ENCODE results near the gene PHIP. TPM values are rescaled to one million over a fixed set of nuclear protein-coding genes. Genes with fewer than 3 reads are reported as not detected.

The PHIP gene
- total RNA-seq, 3 donors from 2014 or later, result 19.3 to 34.2 (median 22.6) TPM

GRCh38 chr6:79031821-79032590 is 46.0 kb downstream of the PHIP start:
- no peak for TF ChIP-seq CTCF (IDR thresholded peaks at IDR 0.05)
- H3K4me3 ChIP-seq, result no peak overlapping the region
- ATAC-seq (no peak), DNase-seq (no peak)
- no peaks in the 10 kb centered on the region for H3K4me1 ChIP-seq (ENCODE audit: low read depth)
- intact Hi-C loops (cut with DNase I, micrococcal nuclease), result no loop called here
- H3K36me3 ChIP-seq (ENCODE audit: low read depth), result no peaks in the 10 kb centered on the region
- no peaks in the 10 kb centered on the region for H3K9me3 ChIP-seq

GRCh38 chr6:79030511-79030910 is 47.5 kb downstream of the PHIP start:
- no peak overlapping the region for H3K4me3 ChIP-seq
- ATAC-seq (no peak), DNase-seq (no peak)
- H3K9me3 ChIP-seq, result no peaks in the 10 kb centered on the region
- H3K4me1 ChIP-seq (ENCODE audit: low read depth), result no peaks in the 10 kb centered on the region
- TF ChIP-seq CTCF (IDR thresholded peaks at IDR 0.05), result no peak
- intact Hi-C loops (cut with DNase I, micrococcal nuclease), result no loop called here
- no peaks in the 10 kb centered on the region for H3K36me3 ChIP-seq (ENCODE audit: low read depth)

DNA sequence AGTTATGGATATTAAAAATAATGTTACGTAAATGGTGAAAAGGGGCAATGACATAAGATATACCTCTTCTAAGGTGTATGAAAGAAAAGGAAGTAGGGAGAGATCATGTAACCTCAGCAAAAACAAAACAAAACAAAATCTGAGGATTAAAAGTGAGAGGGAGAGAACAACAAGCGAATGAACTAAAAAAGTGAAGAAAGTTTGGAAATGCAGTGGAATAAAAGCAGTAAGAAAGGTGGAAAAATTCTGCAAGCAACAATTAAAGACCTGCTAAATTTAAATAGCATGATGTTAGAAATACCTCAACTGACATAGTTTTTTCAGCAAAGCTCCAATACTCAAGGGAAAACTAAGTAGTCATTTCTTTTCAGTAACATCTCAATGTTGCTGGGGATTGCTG is 48.0 kb downstream of the PHIP start:
- Histone ChIP-seq H3K36me3 (ENCODE audit: low read depth) (no peaks in the 10 kb centered on the region), H3K9me3 (no peaks in the 10 kb centered on the region), H3K4me1 (ENCODE audit: low read depth) (no peaks in the 10 kb centered on the region), H3K4me3 (no peak overlapping the region)
- no peak for TF ChIP-seq CTCF (IDR thresholded peaks at IDR 0.05)
- intact Hi-C loops (cut with DNase I, micrococcal nuclease), result no loop called here
- no peak for DNase-seq
- ATAC-seq, result no peak

- Histone ChIP-seq H3K36me3 (ENCODE audit: low read depth) (no peaks in the 10 kb centered on the region), H3K4me1 (ENCODE audit: low read depth) (no peaks in the 10 kb centered on the region), H3K4me3 (no peak overlapping the region), H3K9me3 (no peaks in the 10 kb centered on the region)
- no peak for ATAC-seq
- no peak for TF ChIP-seq CTCF (IDR thresholded peaks at IDR 0.05)
- intact Hi-C loops (cut with DNase I, micrococcal nuclease), result no loop called here
- no peak for DNase-seq
Observed at GRCh38 chr6:79028641-79029314, 49.3 kb downstream of the PHIP start.

DNA sequence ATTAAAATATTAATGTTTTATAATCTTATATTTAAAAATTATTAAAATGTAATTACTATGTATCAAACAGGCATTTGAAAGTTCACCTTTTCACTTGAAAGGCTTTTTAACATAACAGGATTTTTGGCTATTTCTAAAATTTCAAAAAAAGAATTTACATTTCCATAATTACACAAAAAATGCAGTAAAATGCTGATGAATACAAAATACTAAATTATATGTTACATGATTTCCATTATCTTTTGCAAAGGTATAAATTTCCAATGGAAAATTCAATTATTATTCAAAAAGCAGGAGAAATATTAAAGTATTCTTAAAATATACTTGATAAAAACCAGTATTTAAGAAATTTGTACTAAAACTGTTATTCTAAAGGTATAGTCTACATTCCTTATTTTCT is 66.1 kb downstream of the PHIP start:
- no peak for ATAC-seq
- no peak for TF ChIP-seq CTCF (IDR thresholded peaks at IDR 0.05)
- DNase-seq, result no peak
- intact Hi-C loops (cut with DNase I, micrococcal nuclease), result no loop called here
- Histone ChIP-seq H3K4me1 (ENCODE audit: low read depth) (no peaks in the 10 kb centered on the region), H3K9me3 (no peaks in the 10 kb centered on the region), H3K4me3 (no peak overlapping the region), H3K36me3 (ENCODE audit: low read depth) (no peaks in the 10 kb centered on the region)

Measured in mucosa of descending colon (tissue), 3 donors.